H9 (cell line): ENCODE measurements around the gene FAM229B. TPM values are rescaled to one million over a fixed set of nuclear protein-coding genes. Genes with fewer than 3 reads are reported as not detected.

Source experiments
- DNase-seq: peaks from one replicate; pipeline ENCODE4 v3.0.0-alpha.2; 2017
- H2AFZ ChIP-seq: one replicate; pipeline ENCODE4 v1.6.1; 2013; ENCODE audit warnings: mild to moderate bottlenecking, low read length, control low read depth, moderate library complexity
- H2AK5ac ChIP-seq: 2 replicates; pipeline ENCODE4 v1.6.1; 2013; ENCODE audit warnings: low read length, control low read depth, mixed read lengths; ENCODE audit not compliant: insufficient read length
- H2BK120ac ChIP-seq: one replicate; pipeline ENCODE4 v1.6.1; 2013; ENCODE audit warnings: low read depth, mild to moderate bottlenecking, low read length, control low read depth, inconsistent platforms; ENCODE audit not compliant: poor library complexity, severe bottlenecking
- H2BK12ac ChIP-seq: 2 replicates; pipeline ENCODE4 v1.6.1; 2013; ENCODE audit warnings: low read length, control low read depth, mixed read lengths, low read depth; ENCODE audit not compliant: insufficient read length
- H2BK15ac ChIP-seq: 2 replicates; pipeline ENCODE4 v1.6.1; 2013; ENCODE audit warnings: low read depth, low read length, control low read depth
- H2BK20ac ChIP-seq: one replicate; pipeline ENCODE4 v1.6.1; 2013; ENCODE audit warnings: low read depth, mild to moderate bottlenecking, low read length, control low read depth, inconsistent platforms; ENCODE audit not compliant: poor library complexity, severe bottlenecking
- H2BK5ac ChIP-seq: 2 replicates; pipeline ENCODE4 v1.6.1; 2013; ENCODE audit warnings: low read length, control low read depth, mixed read lengths; ENCODE audit not compliant: insufficient read length
- H3K14ac ChIP-seq: 2 replicates; pipeline ENCODE4 v1.6.1; 2013; ENCODE audit warnings: low read length, control low read depth; ENCODE audit not compliant: insufficient read depth
- H3K18ac ChIP-seq: 2 replicates; pipeline ENCODE4 v1.6.1; 2013; ENCODE audit warnings: low read depth, mild to moderate bottlenecking, mixed read lengths, low read length, control low read depth; ENCODE audit not compliant: insufficient read length
- H3K23ac ChIP-seq: 2 replicates; pipeline ENCODE4 v1.6.1; 2013; ENCODE audit warnings: low read length, control low read depth, mixed read lengths, low read depth; ENCODE audit not compliant: insufficient read length
- H3K23me2 ChIP-seq: 2 replicates; pipeline ENCODE4 v1.6.1; 2013; ENCODE audit warnings: low read depth, mild to moderate bottlenecking, mixed read lengths, low read length, control low read depth; ENCODE audit not compliant: insufficient read length, poor library complexity, severe bottlenecking
- H3K27ac ChIP-seq: 2 replicates; pipeline ENCODE4 v1.5.1; 2013; ENCODE audit warnings: low read length, control low read depth, mixed read lengths, low read depth; ENCODE audit not compliant: insufficient read length
- H3K27me3 ChIP-seq: 2 replicates; pipeline ENCODE4 v1.6.1; 2013; ENCODE audit warnings: low read length, control low read depth, inconsistent platforms; ENCODE audit not compliant: insufficient read depth
- H3K4ac ChIP-seq: 2 replicates; pipeline ENCODE4 v1.6.1; 2013; ENCODE audit warnings: low read depth, mild to moderate bottlenecking, control low read depth, inconsistent platforms, low read length, moderate library complexity
- H3K4me1 ChIP-seq: 2 replicates; pipeline ENCODE4 v1.6.1; 2013; ENCODE audit warnings: low read length, control low read depth, inconsistent platforms; ENCODE audit not compliant: insufficient read depth
- H3K4me2 ChIP-seq: 2 replicates; pipeline ENCODE4 v1.6.1; 2013; ENCODE audit warnings: low read length, control low read depth, mixed read lengths; ENCODE audit not compliant: insufficient read length, insufficient read depth
- H3K56ac ChIP-seq: 2 replicates; pipeline ENCODE4 v1.6.1; 2013; ENCODE audit warnings: low read depth, mild to moderate bottlenecking, mixed read lengths, low read length, control low read depth; ENCODE audit not compliant: insufficient read length
- H3K79me1 ChIP-seq: 2 replicates; pipeline ENCODE4 v1.6.1; 2013; ENCODE audit warnings: low read depth, mild to moderate bottlenecking, moderate library complexity, low read length, control low read depth, inconsistent platforms; ENCODE audit not compliant: insufficient read depth, poor library complexity, severe bottlenecking
- H3K79me2 ChIP-seq: 2 replicates; pipeline ENCODE4 v1.6.1; 2013; ENCODE audit warnings: low read length, control low read depth, inconsistent platforms; ENCODE audit not compliant: insufficient read depth
- H3K9ac ChIP-seq: 2 replicates; pipeline ENCODE4 v1.6.1; 2013; ENCODE audit warnings: low read length, control low read depth, mixed read lengths; ENCODE audit not compliant: insufficient read length; ENCODE audit errors: extremely low read depth
- H3K9me3 ChIP-seq: one replicate; pipeline ENCODE4 v1.6.1; 2013; ENCODE audit warnings: low read depth, low read length, inconsistent platforms; ENCODE audit not compliant: control insufficient read depth
- H3T11ph ChIP-seq: one replicate; pipeline ENCODE4 v1.6.1; 2013; ENCODE audit warnings: mild to moderate bottlenecking, low read length, control low read depth, inconsistent platforms
- H4K20me1 ChIP-seq: one replicate; pipeline ENCODE4 v1.6.1; 2013; ENCODE audit not compliant: control insufficient read depth, insufficient read length, insufficient read depth
- H4K5ac ChIP-seq: 2 replicates; pipeline ENCODE4 v1.6.1; 2013; ENCODE audit warnings: low read depth, mild to moderate bottlenecking, mixed read lengths, low read length, control low read depth; ENCODE audit not compliant: insufficient read length
- H4K8ac ChIP-seq: replicated peaks from 2 replicates; pipeline ENCODE4 v1.6.1; 2013; ENCODE audit warnings: low read length, control low read depth, mixed read lengths, low read depth; ENCODE audit not compliant: insufficient read length
- H4K91ac ChIP-seq: 2 replicates; pipeline ENCODE4 v1.6.1; 2013; ENCODE audit warnings: low read depth, mild to moderate bottlenecking, moderate library complexity, mixed read lengths, low read length, control low read depth; ENCODE audit not compliant: insufficient read length
- H3K27ac Mint-ChIP-seq, 3 experiments: 2 replicates in 2 of 3; 3 replicates in 1 of 3; pipeline ENCODE4 v1.8.0; 2020 to 2021; ENCODE audit warnings: mixed read lengths in 3 of 3, mild to moderate bottlenecking in 1 of 3, moderate library complexity in 1 of 3
- H3K27me3 Mint-ChIP-seq: 2 replicates; pipeline ENCODE4 v1.8.0; 2021; ENCODE audit warnings: low read depth, mild to moderate bottlenecking, moderate library complexity, mixed read lengths
- H3K36me3 Mint-ChIP-seq, 3 experiments: 2 replicates in 2 of 3; 3 replicates in 1 of 3; pipeline ENCODE4 v1.8.0; 2020 to 2021; ENCODE audit warnings: low read depth in 3 of 3, mixed read lengths in 3 of 3; ENCODE audit not compliant: insufficient read depth in 1 of 3
- H3K4me1 Mint-ChIP-seq, 2 experiments: 2 replicates each; pipeline ENCODE4 v1.8.0; 2020; ENCODE audit warnings: mixed read lengths in 2 of 2
- H3K4me3 Mint-ChIP-seq, 2 experiments: 2 replicates in 1 of 2; 3 replicates in 1 of 2; pipeline ENCODE4 v1.8.0; 2020 to 2021; ENCODE audit warnings: mild to moderate bottlenecking in 2 of 2, mixed read lengths in 2 of 2, moderate library complexity in 1 of 2
- H3K9me3 Mint-ChIP-seq, 2 experiments: 2 replicates in 1 of 2; 3 replicates in 1 of 2; pipeline ENCODE4 v1.8.0; 2020; ENCODE audit warnings: mild to moderate bottlenecking in 2 of 2, mixed read lengths in 2 of 2, moderate library complexity in 1 of 2
- WGBS: extraction: QIAGEN DNeasy Blood & Tissue Kit; methylation state at CpG from one replicate; pipeline ENCODE4 v1.1.7; 2013; ENCODE audit warnings: missing lambda C conversion rate, low lambda C conversion rate, mixed read lengths; ENCODE audit not compliant: insufficient read length; ENCODE audit errors: extremely low coverage; 5-methylcytosine and 5-hydroxymethylcytosine counted together
- total RNA-seq: library from RNA; stranded (reverse); gene quantifications from 2 replicates; pipeline ENCODE4 v1.2.1, GENCODE V29; 2021
- TF ChIP-seq, protein P1 (sequence below): fragments of 200-600 bp; sonication (generic); conservative IDR thresholded peaks from 3 replicates; pipeline ENCODE4 v1.8.0; 2021; ENCODE audit warnings: antibody characterized with exemption, mild to moderate bottlenecking

Gene FAM229B
- total RNA-seq, 1 experiment from 2014 or later: 8.2 TPM

DNA sequence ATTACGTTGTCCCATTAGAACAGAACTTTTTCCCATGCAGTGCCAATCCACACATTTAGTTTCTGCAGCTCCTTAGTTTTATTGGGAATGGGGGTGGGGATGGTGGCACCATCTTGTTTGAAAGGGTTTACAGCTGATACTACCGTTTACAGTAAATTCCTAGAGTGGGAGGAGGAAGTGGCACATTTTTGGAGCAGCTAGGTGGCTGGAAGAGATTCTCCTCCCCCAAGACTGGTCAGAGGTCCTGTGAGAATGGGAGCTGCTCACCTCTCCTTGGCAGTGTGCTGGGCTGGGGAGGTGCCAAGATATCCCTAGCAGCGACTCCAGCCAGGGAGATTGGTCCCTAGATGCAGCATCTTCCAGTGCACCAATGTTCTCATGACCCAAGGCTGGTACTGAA lies 45.9 kb upstream of the FAM229B start:
- TF ChIP-seq, protein P1, sequence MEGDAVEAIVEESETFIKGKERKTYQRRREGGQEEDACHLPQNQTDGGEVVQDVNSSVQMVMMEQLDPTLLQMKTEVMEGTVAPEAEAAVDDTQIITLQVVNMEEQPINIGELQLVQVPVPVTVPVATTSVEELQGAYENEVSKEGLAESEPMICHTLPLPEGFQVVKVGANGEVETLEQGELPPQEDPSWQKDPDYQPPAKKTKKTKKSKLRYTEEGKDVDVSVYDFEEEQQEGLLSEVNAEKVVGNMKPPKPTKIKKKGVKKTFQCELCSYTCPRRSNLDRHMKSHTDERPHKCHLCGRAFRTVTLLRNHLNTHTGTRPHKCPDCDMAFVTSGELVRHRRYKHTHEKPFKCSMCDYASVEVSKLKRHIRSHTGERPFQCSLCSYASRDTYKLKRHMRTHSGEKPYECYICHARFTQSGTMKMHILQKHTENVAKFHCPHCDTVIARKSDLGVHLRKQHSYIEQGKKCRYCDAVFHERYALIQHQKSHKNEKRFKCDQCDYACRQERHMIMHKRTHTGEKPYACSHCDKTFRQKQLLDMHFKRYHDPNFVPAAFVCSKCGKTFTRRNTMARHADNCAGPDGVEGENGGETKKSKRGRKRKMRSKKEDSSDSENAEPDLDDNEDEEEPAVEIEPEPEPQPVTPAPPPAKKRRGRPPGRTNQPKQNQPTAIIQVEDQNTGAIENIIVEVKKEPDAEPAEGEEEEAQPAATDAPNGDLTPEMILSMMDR: no peak
- H4K20me1 ChIP-seq: no peaks in the 10 kb centered on the region
- H3K79me2 ChIP-seq: no peaks in the 10 kb centered on the region
- H3K23me2 ChIP-seq: no peaks in the 10 kb centered on the region
- H4K91ac ChIP-seq: no peak overlapping the region
- no peak overlapping the region for H3K18ac ChIP-seq
- H3K9ac ChIP-seq: no peak overlapping the region
- no peak overlapping the region for H3K4me2 ChIP-seq
- Mint-ChIP-seq H3K36me3 (peaks cover 0 to under 1% (median 0%) of the 10 kb centered on the region in 3 experiments; a peak in 3 of 7 replicates), H3K27me3 (no peaks in the 10 kb centered on the region; the same call in 1 of the 2 replicates), H3K4me1 (peaks cover 0 to 3% of the 10 kb centered on the region in 2 experiments; a peak in 2 of 4 replicates), H3K4me3 (no peak overlapping the region), H3K27ac (no peak overlapping the region; a peak in 1 of 7 replicates), H3K9me3 (peaks cover 0 to 2% of the 10 kb centered on the region in 2 experiments; a peak in 2 of 5 replicates)
- no peak overlapping the region for H2AK5ac ChIP-seq
- no peak overlapping the region for H3K4ac ChIP-seq
- no peak overlapping the region for H3K27ac ChIP-seq
- no peak overlapping the region for H2BK15ac ChIP-seq
- peaks cover 4% of the 10 kb centered on the region; the same call in 1 of the 2 replicates for H3K4me1 ChIP-seq
- no peaks in the 10 kb centered on the region for H3K27me3 ChIP-seq
- no peak for DNase-seq
- H2BK12ac ChIP-seq: no peak overlapping the region
- no peak overlapping the region for H3K56ac ChIP-seq
- H4K5ac ChIP-seq: no peak overlapping the region
- H3K79me1 ChIP-seq: no peaks in the 10 kb centered on the region
- H3K9me3 ChIP-seq: no peaks in the 10 kb centered on the region
- no peak overlapping the region for H2AFZ ChIP-seq
- no peak overlapping the region for H2BK5ac ChIP-seq
- no peak overlapping the region for H2BK20ac ChIP-seq
- no peak overlapping the region for H2BK120ac ChIP-seq
- no peak overlapping the region for H4K8ac ChIP-seq
- WGBS: no CpG with 5 or more reads among the region's 3 CpGs
- H3T11ph ChIP-seq: no peak overlapping the region
- H3K23ac ChIP-seq: no peak overlapping the region
- H3K14ac ChIP-seq: no peak overlapping the region
